GM21423 (cell line): ENCODE results near the gene RPL10.
A peak's percentile ranks its signal among the peaks of the same experiment; 100 is the strongest.

Source experiments
- ATAC-seq: cut with Tn5 transposase; IDR thresholded peaks from one replicate; pipeline ENCODE4 v1.9.1; 2021; ENCODE audit warnings: mild to moderate bottlenecking, moderate library complexity; ENCODE audit not compliant: unreplicated experiment

The RPL10 gene

DNA sequence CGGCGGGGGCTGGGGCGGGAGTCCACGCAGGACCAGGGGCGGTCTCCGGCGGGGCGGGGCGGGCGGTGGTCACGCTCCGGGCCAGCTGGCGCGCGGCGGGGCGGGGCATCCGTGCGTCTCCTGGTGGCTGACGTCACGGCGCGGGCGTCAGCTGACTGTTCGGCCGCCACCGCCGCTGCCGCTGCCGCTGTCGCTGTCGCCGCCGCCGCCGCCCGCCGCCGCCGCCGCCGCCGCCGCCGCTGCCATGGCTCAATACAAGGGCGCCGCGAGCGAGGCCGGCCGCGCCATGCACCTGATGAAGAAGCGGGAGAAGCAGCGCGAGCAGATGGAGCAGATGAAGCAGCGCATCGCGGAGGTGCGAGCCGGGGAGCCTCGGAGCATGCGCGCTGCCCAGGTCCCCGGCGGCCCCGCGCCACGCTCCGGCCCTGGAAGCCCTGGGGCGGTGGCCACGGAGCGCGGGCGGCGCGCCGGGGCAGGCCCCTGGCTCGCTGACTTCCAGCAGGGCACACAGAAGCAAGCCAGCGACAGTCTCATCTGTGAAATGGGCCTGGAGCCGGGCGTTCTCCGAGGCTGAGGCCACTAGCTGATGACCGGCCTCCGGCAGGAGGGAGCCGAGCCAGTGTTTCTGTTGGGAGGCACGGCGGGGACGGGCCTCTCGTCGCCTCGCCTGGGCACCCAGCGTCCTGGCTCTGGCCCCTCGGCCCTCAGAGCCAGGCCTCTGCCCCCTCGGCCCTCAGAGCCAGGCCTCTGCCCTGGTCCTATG is 46.0 kb downstream of the RPL10 start, which contains the start of gene FAM50A:
FAM50A (plus strand) TSS at position 150 of the 763 bp plus-strand sequence; CDS start at position 245, 95 bp downstream.
- peak; percentile 76 for ATAC-seq

- ATAC-seq, result no peak
Observed at GRCh38 chrX:154444755-154445246, 46.6 kb downstream of the RPL10 start.

GRCh38 chrX:154445776-154446175 is 47.6 kb downstream of the RPL10 start:
- no peak for ATAC-seq

DNA sequence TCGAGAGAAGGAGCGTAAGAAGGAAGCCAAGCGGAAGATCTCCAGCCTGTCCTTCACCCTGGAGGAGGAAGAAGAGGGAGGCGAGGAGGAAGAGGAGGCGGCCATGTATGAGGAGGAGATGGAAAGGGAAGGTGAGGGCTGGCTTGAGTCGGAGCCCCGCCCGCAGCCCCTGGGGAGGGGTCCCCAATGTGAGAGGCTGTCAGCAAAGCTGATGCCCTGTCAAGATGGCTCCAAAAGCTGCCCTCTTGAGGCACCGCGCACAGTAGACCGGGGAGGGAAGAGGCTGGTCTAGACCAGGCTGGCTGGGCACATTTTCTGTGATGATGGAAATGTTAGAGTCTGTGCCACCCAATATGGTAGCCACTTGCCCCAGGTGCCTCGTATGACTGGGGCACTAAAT is 48.3 kb downstream of the RPL10 start:
- no peak for ATAC-seq

- no peak for ATAC-seq
Observed at GRCh38 chrX:154448484-154448883, 50.3 kb downstream of the RPL10 start.

DNA sequence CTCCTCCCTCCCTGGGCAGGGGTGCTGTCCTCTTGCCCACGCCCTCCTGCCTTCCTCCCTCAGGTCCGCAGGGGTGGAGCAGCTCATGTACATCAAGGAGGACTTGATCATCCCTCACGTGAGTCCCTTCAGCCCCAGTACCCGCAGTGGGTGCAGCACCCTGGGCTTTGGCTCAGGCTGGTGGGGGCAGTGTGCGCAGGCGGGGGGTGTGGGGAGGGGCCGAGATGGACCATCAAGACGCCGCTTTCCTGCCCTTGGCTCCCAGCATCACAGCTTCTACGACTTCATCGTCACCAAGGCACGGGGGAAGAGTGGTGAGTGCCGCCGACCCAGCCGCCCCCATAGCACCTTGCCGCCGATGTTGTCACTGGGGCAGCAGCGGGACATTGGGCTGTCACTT is 51.4 kb downstream of the RPL10 start:
- ATAC-seq, result no peak

DNA sequence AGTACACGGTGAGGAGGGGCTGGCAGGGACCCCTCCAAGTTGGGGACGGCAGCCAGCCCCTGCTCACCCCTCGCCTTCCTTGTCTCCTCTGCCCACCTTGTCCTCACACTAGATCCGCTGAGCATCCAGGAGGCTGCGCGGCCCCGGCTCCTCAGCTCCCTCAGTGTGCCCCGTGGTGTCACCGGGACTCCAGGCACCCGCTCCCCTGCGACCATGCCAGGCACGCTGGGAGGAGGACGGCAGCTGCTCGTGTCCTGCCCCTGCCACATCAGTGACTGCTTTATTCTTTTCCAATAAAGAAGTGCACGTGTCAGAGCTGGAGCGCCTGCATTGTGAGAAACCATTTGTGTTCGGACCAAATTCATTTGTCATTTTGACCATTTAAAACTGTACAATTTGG is 52.1 kb downstream of the RPL10 start:
- ATAC-seq, result no peak
